Hematopoietic multipotent progenitor cell treated with erythropoietin and hydrocortisone succinate and interleukin-3 and kit ligand, for 6 days (in vitro differentiated cells): ENCODE data around the gene EIF2S3B.
"Not testable (repeated sequence)": the region's sequence is repeated elsewhere in the genome, so short reads cannot be mapped to it uniquely, and the experiment has no call there.

Source experiments
- DNase-seq: peaks from one replicate; pipeline ENCODE4 v3.0.0-alpha.2; 2015

Gene EIF2S3B

DNA sequence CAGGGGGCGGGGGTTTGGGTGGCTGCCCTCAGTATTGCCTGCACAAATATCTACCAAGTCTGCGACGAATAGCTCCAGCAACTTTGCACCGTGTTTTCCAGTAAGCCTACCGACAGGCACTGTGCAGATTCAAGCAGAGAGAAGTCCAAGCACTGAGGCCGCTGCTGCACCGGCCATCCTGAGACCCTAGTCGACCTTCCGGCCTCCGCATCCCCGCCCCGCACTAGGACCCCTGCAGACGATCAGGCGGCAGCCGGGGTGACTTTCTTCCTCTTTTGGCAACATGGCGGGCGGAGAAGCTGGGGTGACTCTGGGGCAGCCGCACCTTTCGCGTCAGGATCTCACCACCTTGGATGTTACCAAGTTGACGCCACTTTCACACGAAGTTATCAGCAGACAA, at the start of gene EIF2S3B:
TSS of gene EIF2S3B (plus strand) at position 271 of the 400 bp plus-strand sequence. CDS start at position 284, 13 bp downstream.
- no peak for DNase-seq

- DNase-seq = no peak
Observed at GRCh38 chr12:10456856-10457255, 48.8 kb upstream of the EIF2S3B start.

- DNase-seq = no peak
Observed at GRCh38 chr12:10457760-10458159, 47.9 kb upstream of the EIF2S3B start.

DNA sequence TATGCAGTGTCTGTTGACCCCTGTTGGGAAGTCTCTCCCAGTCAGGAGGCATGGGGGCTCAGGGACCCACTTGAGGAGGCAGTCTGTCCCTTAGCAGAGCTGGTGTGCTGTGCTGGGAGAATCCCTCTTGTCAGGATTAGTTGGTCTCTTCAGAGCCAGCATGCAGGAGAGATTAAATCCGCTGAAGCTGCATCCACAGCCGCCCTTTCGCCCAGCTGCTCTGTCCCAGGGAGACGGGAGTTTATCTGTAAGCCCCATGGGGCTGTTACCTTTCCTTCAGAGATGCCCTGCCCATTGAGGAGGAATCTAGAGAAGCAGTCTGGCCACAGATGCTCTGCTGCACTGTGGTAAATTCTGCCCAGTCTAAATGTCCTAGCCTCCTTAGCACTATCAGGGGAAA, 39.4 kb upstream of the EIF2S3B start:
- no peak for DNase-seq

DNA sequence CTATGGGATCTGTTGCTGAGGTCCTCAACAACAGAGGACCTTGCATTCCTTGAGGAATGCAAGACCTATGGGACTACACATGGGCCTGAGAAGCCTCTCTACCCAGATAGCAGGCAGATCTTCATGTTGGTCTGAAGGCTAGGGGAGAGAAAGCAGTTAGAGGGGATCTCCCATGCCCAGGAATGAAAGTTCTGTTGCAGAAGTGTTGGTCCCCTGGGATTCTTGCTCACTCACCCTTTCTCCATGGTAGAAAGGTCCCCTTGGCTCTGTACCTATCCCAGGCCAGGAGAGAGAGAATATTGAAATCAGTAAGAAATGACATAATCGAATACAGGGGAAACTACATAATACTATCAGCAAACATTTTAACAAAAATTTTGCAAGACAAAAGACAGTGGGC, 36.0 kb upstream of the EIF2S3B start:
- no peak for DNase-seq

- not testable (repeated sequence) for DNase-seq
Observed at GRCh38 chr12:10472808-10473207, 32.9 kb upstream of the EIF2S3B start.

- not testable (repeated sequence) for DNase-seq
Observed at GRCh38 chr12:10481901-10482300, 23.8 kb upstream of the EIF2S3B start.

DNA sequence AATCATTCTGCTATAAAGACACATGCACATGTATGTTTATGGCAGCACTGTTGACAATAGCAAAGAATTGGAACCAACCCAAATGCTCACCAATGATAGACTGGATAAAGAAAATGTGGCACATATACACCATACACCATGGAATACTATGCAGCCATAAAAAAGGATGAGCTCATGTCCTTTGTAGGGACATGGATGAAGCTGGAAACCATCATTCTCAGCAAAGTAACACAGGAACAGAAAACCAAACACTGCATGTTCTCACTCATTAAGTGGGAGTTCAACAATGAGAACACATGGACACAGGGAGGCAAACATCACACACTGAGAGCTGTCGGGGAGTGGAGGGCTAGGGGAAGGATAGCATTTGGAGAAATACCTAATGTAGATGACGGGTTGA, 18.4 kb upstream of the EIF2S3B start:
- DNase-seq = not testable (repeated sequence)

DNA sequence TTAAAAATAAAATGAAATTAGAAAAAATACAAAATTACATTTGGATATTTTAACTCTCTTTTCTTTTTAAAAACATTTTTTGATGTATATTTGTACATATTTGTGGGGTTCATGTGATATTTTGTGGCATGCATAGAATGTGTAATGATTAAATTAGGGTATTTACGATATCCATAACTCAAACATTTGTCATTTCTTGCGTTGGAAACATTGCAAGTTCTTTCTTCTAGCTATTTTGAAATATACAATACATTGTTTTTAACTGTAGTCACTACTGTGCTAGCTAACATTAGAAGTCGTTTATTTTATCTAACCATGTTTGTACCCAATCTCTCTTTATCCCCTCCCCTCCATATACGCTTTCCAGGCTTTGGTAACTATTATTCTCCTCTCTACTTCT, 13.9 kb upstream of the EIF2S3B start:
- no peak for DNase-seq

DNA sequence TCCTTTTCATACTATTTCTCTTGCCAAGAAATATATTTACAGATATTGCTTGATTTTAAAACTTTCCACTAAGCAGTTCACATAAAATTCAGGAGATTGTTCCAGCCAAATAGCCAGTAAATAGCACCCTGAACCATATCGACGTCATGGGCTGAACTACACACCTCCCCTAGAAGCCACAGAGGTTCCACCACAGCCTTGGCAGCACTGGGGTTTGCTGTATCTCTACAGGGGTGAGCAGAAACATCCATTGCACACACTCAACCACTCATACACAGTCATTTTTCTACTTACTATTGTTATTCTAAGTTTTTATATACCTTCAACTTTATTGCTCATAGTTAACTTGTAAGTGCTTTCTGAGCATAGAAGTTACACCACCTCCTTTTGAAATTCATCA, 8.1 kb upstream of the EIF2S3B start:
- DNase-seq = no peak

DNA sequence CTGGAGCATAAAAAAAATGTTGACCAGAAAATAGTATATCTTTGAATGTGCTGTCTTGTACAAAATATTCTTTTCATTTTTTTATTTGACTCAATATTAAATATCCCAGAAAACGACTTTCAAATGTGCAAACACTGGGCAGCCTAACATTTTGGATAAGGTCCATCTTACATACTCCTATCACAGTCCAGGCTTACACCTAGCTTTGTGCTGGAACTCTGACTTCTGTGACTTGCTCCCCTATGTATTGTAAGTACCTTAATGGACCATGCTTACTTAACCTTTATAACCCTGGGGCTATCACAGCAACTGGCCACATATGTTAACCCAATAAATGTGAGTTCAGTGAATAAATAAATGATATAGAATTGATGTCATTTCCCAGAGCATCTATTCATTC, 7.6 kb upstream of the EIF2S3B start:
- DNase-seq = no peak

DNA sequence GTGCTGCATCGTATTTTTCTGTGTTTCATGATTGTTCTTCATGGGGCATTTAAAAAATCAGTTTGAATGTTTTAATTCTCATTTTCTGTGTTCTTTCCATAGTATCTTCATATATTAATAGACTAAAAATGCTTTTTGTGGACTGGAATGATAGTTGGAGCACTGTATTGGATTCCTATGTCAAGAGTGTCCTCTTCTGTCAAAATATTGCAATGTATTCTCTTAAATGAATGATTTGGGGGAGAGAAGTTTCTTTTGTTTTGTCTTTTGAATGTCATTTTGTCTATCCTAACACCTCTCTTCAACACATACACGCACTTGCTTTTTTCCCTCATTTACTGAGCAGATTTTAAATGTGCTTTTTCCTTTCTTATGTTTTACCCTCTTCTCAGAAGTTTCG, 4.7 kb upstream of the EIF2S3B start:
- peak; percentile 3 for DNase-seq

GRCh38 chr12:10503460-10503859, 2.2 kb upstream of the EIF2S3B start:
- no peak for DNase-seq

GRCh38 chr12:10511756-10512355, 6.2 kb downstream of the EIF2S3B start:
- no peak for DNase-seq

GRCh38 chr12:10512798-10513197, 7.1 kb downstream of the EIF2S3B start:
- DNase-seq = no peak

DNA sequence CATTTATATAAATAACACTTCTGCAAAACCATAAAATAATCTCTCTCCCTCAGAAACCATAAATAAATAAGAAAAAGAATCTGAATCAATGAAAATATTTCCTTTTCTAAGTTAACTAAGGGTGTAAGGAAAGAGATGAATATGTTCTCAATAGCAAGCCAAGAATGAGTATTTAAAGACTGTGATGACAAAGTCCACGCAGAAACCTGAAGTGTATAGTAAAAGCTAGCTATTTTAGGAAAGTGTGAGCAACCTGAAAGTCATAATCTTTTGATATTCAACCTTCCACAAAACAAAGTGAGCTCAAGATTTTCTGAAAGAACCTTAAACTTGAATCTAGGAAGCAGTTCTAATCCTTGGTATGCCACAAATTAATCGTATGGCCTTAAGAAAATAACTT, 15.9 kb downstream of the EIF2S3B start:
- DNase-seq = no peak

DNA sequence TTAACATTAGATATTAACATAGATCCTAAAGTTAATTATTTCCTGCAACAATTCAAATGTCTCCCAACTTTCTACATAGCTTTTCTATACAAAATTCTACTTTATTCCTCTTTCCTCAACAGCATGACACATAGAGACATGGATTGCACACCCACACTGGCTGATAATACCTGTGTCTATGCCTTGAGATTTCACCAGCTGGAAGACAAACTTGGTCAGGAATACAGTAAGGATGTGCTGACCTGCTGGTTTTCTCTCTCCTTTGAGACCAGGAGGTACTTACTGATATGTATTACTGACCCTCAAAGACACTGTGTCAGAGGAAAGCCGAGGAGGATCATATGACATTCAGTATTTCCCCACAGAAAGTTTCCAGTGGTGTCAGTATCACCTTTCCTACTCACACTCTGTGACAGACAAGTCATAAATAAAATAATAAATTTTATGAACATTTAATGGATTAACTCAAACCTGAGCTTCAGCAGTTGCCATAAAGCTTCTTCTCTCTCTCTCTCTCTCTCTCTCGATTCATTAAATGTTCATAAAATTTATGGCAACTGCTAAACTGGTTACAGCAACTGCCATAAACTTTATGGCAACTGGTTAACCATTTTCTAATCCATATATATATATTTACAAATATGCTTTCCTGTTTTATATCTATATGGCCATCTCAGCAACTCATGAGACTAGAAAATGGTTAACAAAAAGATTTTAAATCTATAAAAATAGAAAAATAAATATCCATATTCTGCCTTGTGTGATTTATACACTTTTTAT, 22.7 kb downstream of the EIF2S3B start:
- DNase-seq = no peak

DNA sequence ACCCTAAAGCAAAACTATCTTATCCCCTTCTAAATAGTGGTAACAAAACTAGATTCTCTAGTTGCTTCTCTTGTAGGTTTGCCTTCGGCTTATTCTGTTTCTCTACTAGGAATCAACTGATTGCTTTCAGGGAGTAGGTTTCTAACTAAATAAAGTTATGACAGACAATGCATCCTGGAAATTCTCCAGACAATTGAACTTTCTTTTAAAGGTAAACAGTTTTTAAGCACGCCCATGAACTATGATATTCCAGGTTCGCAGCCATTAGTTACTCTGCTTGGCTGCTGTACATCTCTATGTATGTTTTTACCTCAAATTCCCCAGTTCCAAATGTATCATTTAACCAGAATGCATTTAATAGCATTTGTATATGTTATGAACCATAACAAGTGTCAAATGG, 23.9 kb downstream of the EIF2S3B start:
- DNase-seq = no peak

DNA sequence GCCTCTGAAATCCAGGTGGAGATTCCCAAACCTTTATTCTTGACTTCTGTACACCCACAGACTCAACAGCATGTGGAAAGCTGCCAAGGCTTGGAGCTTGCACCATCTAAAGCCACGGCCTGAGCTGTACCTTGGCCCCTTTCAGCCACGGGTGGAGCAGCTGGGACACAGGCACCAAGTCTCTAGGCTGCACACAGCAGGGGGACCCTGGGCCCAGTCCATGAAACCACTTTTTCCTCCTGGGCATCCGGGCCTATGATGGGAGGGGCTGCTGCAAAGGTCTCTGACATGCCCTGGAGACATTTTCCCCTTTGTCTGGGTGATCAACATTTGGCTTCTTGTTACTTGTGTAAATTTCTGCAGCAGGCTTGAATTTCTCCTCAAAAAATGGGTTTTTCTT, 32.0 kb downstream of the EIF2S3B start:
- no peak for DNase-seq

DNA sequence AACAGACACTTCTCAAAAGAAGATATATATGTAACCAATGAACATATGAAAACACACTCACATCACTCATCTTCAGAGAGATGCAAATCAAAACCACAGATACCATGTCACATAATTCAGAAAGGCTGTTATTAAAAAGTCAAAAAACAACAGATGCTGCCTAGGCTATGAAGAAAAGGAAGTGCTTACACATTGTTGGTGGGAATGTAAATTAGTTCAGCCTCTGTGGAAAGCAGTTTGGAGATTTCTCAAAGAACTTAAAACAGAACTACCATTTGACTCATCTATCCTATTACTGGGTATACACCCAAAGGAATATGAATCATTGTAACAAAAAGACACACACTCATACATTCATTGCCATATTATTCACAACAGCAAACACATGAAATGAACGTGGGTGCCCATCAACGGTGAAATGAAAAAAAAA, 35.1 kb downstream of the EIF2S3B start:
- no peak for DNase-seq

GRCh38 chr12:10543499-10543898, 37.8 kb downstream of the EIF2S3B start:
- DNase-seq = no peak

DNA sequence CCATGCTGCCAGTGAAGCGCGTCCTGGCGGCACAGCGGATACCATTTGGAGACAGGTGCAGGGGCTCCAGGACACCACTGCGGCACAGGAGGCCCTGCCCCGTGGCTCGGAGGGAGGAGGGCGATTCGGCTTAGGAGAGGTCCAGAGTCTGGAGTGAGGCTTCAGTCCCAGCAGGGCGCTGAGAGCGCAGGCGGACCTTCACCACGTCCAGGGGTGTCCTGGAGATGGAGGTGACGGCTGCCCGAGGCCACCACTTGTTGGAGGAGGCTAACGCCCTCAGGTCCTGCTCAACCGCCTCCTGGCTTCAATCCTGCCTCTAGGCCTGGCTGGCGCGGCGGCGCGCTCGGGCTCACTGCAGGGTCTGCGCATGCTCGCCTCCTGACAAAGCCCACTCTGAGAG, 45.7 kb downstream of the EIF2S3B start:
- no peak for DNase-seq

- no peak for DNase-seq
Observed at GRCh38 chr12:10553148-10553547, 47.5 kb downstream of the EIF2S3B start.

DNA sequence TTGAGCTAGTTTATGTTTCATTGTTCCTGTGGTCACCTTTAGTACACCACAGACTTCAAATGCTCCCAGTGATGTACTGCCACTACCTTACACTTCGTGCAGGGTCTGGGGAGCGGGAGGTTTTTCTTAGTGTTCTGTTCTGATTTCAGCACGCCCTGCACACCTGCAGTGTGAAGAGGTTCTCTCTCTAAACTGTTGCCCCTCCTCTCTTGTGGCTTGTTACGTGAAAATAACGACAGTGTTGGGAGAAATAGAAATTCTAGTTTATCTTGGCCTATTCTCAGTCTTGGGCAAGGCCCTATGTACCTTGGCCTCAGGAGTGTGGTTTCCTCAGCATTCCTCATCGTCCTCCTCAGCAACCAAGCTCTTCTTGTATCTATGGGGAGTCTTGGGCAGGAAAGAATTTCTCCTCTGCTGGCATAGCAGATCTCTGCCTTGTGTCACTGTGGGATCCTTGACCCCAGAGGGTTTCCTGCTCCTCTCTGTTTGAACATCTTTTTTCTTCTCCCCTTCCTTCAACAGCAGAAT, 48.6 kb downstream of the EIF2S3B start:
- DNase-seq = no peak
